Large intestine (tissue), 3 donors: ENCODE measurements around the gene FAM135A. TPM values are rescaled to one million over a fixed set of nuclear protein-coding genes. Genes with fewer than 3 reads are reported as not detected.
A peak's percentile ranks its signal among the peaks of the same experiment; 100 is the strongest.
"Not testable (repeated sequence)": the region's sequence is repeated elsewhere in the genome, so short reads cannot be mapped to it uniquely, and the experiment has no call there.

ENCODE experiments used
- DNase-seq, 2 donors: peaks; one replicate each; pipeline versions ENCODE4 v3.0.0 to v3.0.0-alpha.2; 2013
- H3K27ac ChIP-seq: one replicate; pipeline ENCODE4 v1.5.1; 2013; ENCODE audit warnings: low read length
- H3K27me3 ChIP-seq: 2 replicates; pipeline ENCODE4 v1.6.1; 2013; ENCODE audit warnings: low read length; ENCODE audit not compliant: control insufficient read depth, insufficient read depth
- H3K36me3 ChIP-seq: 2 replicates; pipeline ENCODE4 v1.6.1; 2013; ENCODE audit warnings: low read length; ENCODE audit not compliant: control insufficient read depth, insufficient read depth
- H3K4me1 ChIP-seq: one replicate; pipeline ENCODE4 v1.6.1; 2013; ENCODE audit warnings: low read length; ENCODE audit not compliant: control insufficient read depth, insufficient read depth
- H3K4me3 ChIP-seq: one replicate; pipeline ENCODE4 v1.5.1; 2013; ENCODE audit warnings: low read length
- H3K9me3 ChIP-seq: one replicate; pipeline ENCODE4 v1.6.1; 2013; ENCODE audit warnings: mild to moderate bottlenecking, low read depth, low read length, moderate library complexity; ENCODE audit not compliant: control insufficient read depth
- WGBS: methylation state at CpG from one replicate; pipeline ENCODE4 v1.1.5; 2013; ENCODE audit warnings: low lambda C conversion rate; ENCODE audit not compliant: insufficient coverage; 5-methylcytosine and 5-hydroxymethylcytosine counted together
- polyA plus RNA-seq: library from polyadenylated mRNA; unstranded; fragments of 120-200 nt; gene quantifications from one replicate; pipeline ENCODE4 v1.2.1, GENCODE V29; 2013

Gene FAM135A
- polyA plus RNA-seq, 1 donor = 97.2 TPM

GRCh38 chr6:70459235-70459634 is 45.9 kb downstream of the FAM135A start:
- no peak for DNase-seq
- H3K27me3 ChIP-seq = no peaks in the 10 kb centered on the region
- H3K4me1 ChIP-seq = peaks cover 2% of the 10 kb centered on the region
- no peak overlapping the region for H3K27ac ChIP-seq
- H3K9me3 ChIP-seq = no peaks in the 10 kb centered on the region
- peaks cover 7% of the 10 kb centered on the region for H3K36me3 ChIP-seq
- no CpG with 5 or more reads among the region's 2 CpGs for WGBS
- H3K4me3 ChIP-seq = no peak overlapping the region

- not testable (repeated sequence) for H3K27me3 ChIP-seq, DNase-seq, H3K27ac ChIP-seq, H3K36me3 ChIP-seq, H3K4me3 ChIP-seq, H3K9me3 ChIP-seq, H3K4me1 ChIP-seq
- 100% methylated on average over 3 of the region's 14 CpGs for whole genome bisulfite sequencing
Measured at GRCh38 chr6:70459699-70460098, 46.4 kb downstream of the FAM135A start.

- Histone ChIP-seq H3K4me1 (peaks cover 15% of the 10 kb centered on the region), H3K4me3 (no peak overlapping the region), H3K36me3 (peaks cover 33% of the 10 kb centered on the region), H3K27ac (peak overlapping the region; percentile 47), H3K9me3 (peaks cover 3% of the 10 kb centered on the region), H3K27me3 (no peaks in the 10 kb centered on the region)
- peak; percentile 22 to 70 for DNase-seq
Measured at GRCh38 chr6:70470016-70470415, 56.7 kb downstream of the FAM135A start.

GRCh38 chr6:70470510-70470909 is 57.2 kb downstream of the FAM135A start:
- not testable (repeated sequence) for H3K27me3 ChIP-seq, H3K9me3 ChIP-seq, H3K4me3 ChIP-seq
- peaks cover 30% of the 10 kb centered on the region for H3K36me3 ChIP-seq
- WGBS = no CpG with 5 or more reads among the region's 3 CpGs
- peak overlapping the region; percentile 47 for H3K27ac ChIP-seq
- peak; percentile 23 to 61 for DNase-seq
- H3K4me1 ChIP-seq = peaks cover 15% of the 10 kb centered on the region

- Histone ChIP-seq H3K9me3 (no peaks in the 10 kb centered on the region), H3K27me3 (no peaks in the 10 kb centered on the region), H3K36me3 (peaks cover 40% of the 10 kb centered on the region), H3K4me1 (peaks cover 16% of the 10 kb centered on the region), H3K4me3 (no peak overlapping the region), H3K27ac (no peak overlapping the region)
- WGBS = no CpG with 5 or more reads among the region's 3 CpGs
- peak; percentile 57 to 73 for DNase-seq
Measured at GRCh38 chr6:70474751-70475150, 61.4 kb downstream of the FAM135A start.

- WGBS = 83% methylated on average over 1 of the region's 4 CpGs
- H3K27ac ChIP-seq = no peak overlapping the region
- no peak for DNase-seq
- no peaks in the 10 kb centered on the region for H3K9me3 ChIP-seq
- peaks cover 33% of the 10 kb centered on the region for H3K36me3 ChIP-seq
- no peaks in the 10 kb centered on the region for H3K27me3 ChIP-seq
- no peak overlapping the region for H3K4me3 ChIP-seq
- peaks cover 4% of the 10 kb centered on the region for H3K4me1 ChIP-seq
Measured at GRCh38 chr6:70479236-70479635, 65.9 kb downstream of the FAM135A start.

GRCh38 chr6:70486638-70487037 is 73.3 kb downstream of the FAM135A start:
- H3K27ac ChIP-seq, H3K27me3 ChIP-seq, H3K4me1 ChIP-seq, H3K4me3 ChIP-seq, H3K9me3 ChIP-seq, DNase-seq: not testable (repeated sequence)
- H3K36me3 ChIP-seq = peaks cover 16% of the 10 kb centered on the region
- WGBS = no CpG with 5 or more reads among the region's 9 CpGs

GRCh38 chr6:70489364-70489763 is 76.1 kb downstream of the FAM135A start:
- Histone ChIP-seq H3K36me3 (peaks cover 9% of the 10 kb centered on the region), H3K4me3 (no peak overlapping the region), H3K27me3 (no peaks in the 10 kb centered on the region), H3K9me3 (no peaks in the 10 kb centered on the region), H3K4me1 (no peaks in the 10 kb centered on the region), H3K27ac (no peak overlapping the region)
- 58% methylated on average over 3 of the region's 3 CpGs for WGBS
- no peak for DNase-seq

GRCh38 chr6:70494833-70495232 is 81.5 kb downstream of the FAM135A start:
- H3K4me3 ChIP-seq = no peak overlapping the region
- no peak for DNase-seq
- no peaks in the 10 kb centered on the region for H3K4me1 ChIP-seq
- no peaks in the 10 kb centered on the region for H3K27me3 ChIP-seq
- H3K36me3 ChIP-seq = peaks cover 4% of the 10 kb centered on the region
- H3K27ac ChIP-seq = no peak overlapping the region
- WGBS = 89% methylated on average over 1 of the region's 1 CpG
- no peaks in the 10 kb centered on the region for H3K9me3 ChIP-seq

- H3K9me3 ChIP-seq, H3K4me1 ChIP-seq, H3K27me3 ChIP-seq, H3K4me3 ChIP-seq, DNase-seq, H3K27ac ChIP-seq: not testable (repeated sequence)
- WGBS = no CpG with 5 or more reads among the region's 3 CpGs
- H3K36me3 ChIP-seq = peaks cover 11% of the 10 kb centered on the region
Measured at GRCh38 chr6:70495790-70496189, 82.5 kb downstream of the FAM135A start.

GRCh38 chr6:70502484-70502883 is 89.2 kb downstream of the FAM135A start:
- WGBS = 100% methylated on average over 1 of the region's 3 CpGs
- DNase-seq = no peak
- H3K4me1 ChIP-seq = peaks cover 9% of the 10 kb centered on the region
- no peak overlapping the region for H3K27ac ChIP-seq
- H3K27me3 ChIP-seq = no peaks in the 10 kb centered on the region
- no peak overlapping the region for H3K4me3 ChIP-seq
- peaks cover 10% of the 10 kb centered on the region for H3K9me3 ChIP-seq
- H3K36me3 ChIP-seq = peaks cover 40% of the 10 kb centered on the region
